GM19324 (cell line): ENCODE results near the gene NGLY1.

Experiments
- ATAC-seq: cut with Tn5 transposase; IDR thresholded peaks from one replicate; pipeline ENCODE4 v1.9.1; 2021; ENCODE audit warnings: mild to moderate bottlenecking, moderate library complexity; ENCODE audit not compliant: unreplicated experiment, low FRiP score

Gene NGLY1

GRCh38 chr3:25673738-25674298 lies 109.4 kb downstream of the NGLY1 start:
- ATAC-seq, result no peak
